Endometrium (tissue), 2 donors: ENCODE measurements around the gene BCAS1.
"Not testable (repeated sequence)": the region's sequence is repeated elsewhere in the genome, so short reads cannot be mapped to it uniquely, and the experiment has no call there.

ENCODE experiments used
- FAIRE-seq: peaks from 2 replicates; lab custom pipeline; 2012; peaks lifted over from hg19 to GRCh38; lab: Jason Lieb, UNC
- donor health status: control.
- donor health status: control.

Gene BCAS1

GRCh38 chr20:53984356-53985149 is 85.8 kb downstream of the BCAS1 start:
- FAIRE-seq: peak; percentile 37

GRCh38 chr20:53983401-53983800 is 87.0 kb downstream of the BCAS1 start:
- FAIRE-seq: no peak

GRCh38 chr20:53982624-53983023 is 87.8 kb downstream of the BCAS1 start:
- no peak for FAIRE-seq

- FAIRE-seq: no peak
These were observed 88.5 kb downstream of the BCAS1 start for GRCh38 chr20:53981752-53982437.

GRCh38 chr20:53981130-53981529 is 89.3 kb downstream of the BCAS1 start:
- FAIRE-seq: no peak

- peak; percentile 100 for FAIRE-seq
These were observed 90.3 kb downstream of the BCAS1 start for GRCh38 chr20:53980031-53980465.

GRCh38 chr20:53978497-53978896 is 91.9 kb downstream of the BCAS1 start:
- no peak for FAIRE-seq

GRCh38 chr20:53977391-53977790 is 93.0 kb downstream of the BCAS1 start:
- FAIRE-seq: no peak

- FAIRE-seq: no peak
These were observed 94.6 kb downstream of the BCAS1 start for GRCh38 chr20:53975761-53976160.

- FAIRE-seq: no peak
These were observed 95.4 kb downstream of the BCAS1 start for GRCh38 chr20:53974785-53975555.

GRCh38 chr20:53973882-53974281 is 96.5 kb downstream of the BCAS1 start:
- not testable (repeated sequence) for FAIRE-seq

- FAIRE-seq: no peak
These were observed 98.2 kb downstream of the BCAS1 start for GRCh38 chr20:53972179-53972578.

GRCh38 chr20:53971096-53971683 is 99.2 kb downstream of the BCAS1 start:
- FAIRE-seq: no peak

- no peak for FAIRE-seq
These were observed 100.2 kb downstream of the BCAS1 start for GRCh38 chr20:53970232-53970631.

- FAIRE-seq: no peak
These were observed 102.9 kb downstream of the BCAS1 start for GRCh38 chr20:53967527-53967926.

- no peak for FAIRE-seq
These were observed 103.5 kb downstream of the BCAS1 start for GRCh38 chr20:53966774-53967398.

GRCh38 chr20:53964501-53965253 is 105.7 kb downstream of the BCAS1 start:
- FAIRE-seq: no peak

GRCh38 chr20:53964067-53964466 is 106.3 kb downstream of the BCAS1 start:
- FAIRE-seq: no peak

GRCh38 chr20:53963635-53964034 is 106.8 kb downstream of the BCAS1 start:
- FAIRE-seq: no peak

- no peak for FAIRE-seq
These were observed 108.0 kb downstream of the BCAS1 start for GRCh38 chr20:53962388-53962787.

GRCh38 chr20:53961527-53961926 is 108.9 kb downstream of the BCAS1 start:
- no peak for FAIRE-seq
